Measurements from ENCODE around the gene ZNF783. TPM values are rescaled to one million over a fixed set of nuclear protein-coding genes. Genes with fewer than 3 reads are reported as not detected.
"Not testable (repeated sequence)": the region's sequence is repeated elsewhere in the genome, so short reads cannot be mapped to it uniquely, and the experiment has no call there.

ZNF783 gene
- total RNA-seq, 2 experiments from 2014 or later: 22.0 to 23.7 TPM

DNA sequence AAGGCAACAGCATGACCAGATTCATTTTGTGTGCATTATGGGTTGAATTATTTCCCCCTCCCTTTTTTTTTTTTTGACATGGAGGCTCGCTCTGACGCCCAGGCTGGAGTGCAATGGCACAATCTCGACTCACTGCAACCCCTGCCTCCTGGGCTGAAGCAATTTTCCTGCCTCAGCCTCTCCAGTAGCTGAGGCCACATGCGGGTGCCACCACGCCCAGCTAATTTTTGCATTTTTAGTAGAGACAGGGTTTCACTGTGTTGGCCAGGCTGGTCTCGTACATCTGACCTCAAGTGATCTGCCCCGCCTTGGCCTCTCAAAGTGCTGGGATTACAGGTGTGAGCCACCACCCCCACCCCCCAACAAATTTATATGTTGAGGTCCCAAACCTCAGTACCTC is 42.0 kb downstream of the ZNF783 start:
- ATAC-seq (ENCODE audit: low read depth) (no peak), DNase-seq (no peak)
- H3K27ac Mint-ChIP-seq: no peak overlapping the region
- no peaks in the 10 kb centered on the region for H3K36me3 Mint-ChIP-seq
- POLR2A ChIA-PET: no interaction called here
- no peaks in the 10 kb centered on the region for H3K27me3 Mint-ChIP-seq
- H3K4me1 Mint-ChIP-seq: peaks cover 1% of the 10 kb centered on the region
- no peak overlapping the region for H3K4me3 Mint-ChIP-seq
- H3K9me3 Mint-ChIP-seq: no peaks in the 10 kb centered on the region

DNA sequence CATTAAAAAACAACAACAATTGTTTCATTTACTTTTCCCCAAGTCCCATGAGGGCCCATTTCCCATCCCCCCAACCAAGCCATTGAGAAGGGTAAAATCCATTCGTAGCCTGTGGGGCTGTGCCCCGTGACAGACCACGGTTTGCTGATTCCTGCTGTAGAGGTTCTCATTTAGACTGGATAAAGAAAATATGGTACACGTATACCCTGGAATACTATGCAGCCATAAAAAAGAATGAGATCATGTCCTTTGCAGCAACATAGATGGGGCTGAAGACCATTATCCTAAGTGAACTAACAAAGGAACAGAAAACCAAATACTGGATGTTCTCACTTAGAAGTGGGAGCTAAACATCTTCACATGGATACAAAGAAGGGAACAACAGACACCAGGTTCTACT is 44.9 kb downstream of the ZNF783 start:
- POLR2A ChIA-PET: no interaction called here
- ATAC-seq (ENCODE audit: low read depth): no peak
- H3K27ac Mint-ChIP-seq: peak overlapping the region; percentile 61

DNA sequence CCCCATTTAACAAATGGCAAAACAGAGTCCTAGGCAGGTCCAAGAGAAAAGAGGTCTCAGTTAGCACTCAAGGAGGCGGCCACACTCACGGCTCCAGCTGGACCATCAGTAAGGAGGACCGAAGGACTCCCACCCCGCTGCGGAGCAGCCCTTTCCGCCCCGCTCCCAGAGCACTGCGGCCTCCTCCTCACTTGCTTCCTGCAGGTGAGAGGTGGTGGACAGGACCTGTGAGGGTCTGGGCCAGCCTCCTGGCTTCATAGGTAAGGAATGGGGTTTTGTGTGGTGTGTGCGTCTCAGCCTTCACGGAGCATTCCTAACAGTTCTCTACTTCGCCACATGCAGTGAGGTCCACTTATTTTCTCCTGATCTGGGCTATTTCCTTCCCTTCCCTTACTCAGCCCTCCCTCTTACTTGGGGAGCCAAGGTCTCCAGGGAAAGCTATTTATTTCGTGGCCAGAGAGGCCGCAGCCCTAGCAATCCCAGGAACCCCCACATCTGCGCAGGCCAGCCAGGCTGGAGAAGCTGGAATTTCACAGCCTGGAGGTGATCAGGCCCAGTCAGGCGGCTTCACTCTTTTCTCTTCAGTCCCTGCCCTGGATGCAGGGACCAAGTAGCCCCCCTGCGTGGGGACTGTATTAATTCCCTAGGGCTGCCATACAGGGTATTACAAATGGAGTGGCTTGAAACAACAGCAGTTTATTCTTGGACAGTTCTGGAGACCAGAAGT is 45.9 kb downstream of the ZNF783 start:
- H3K27me3 Mint-ChIP-seq: no peaks in the 10 kb centered on the region
- no peak for ATAC-seq (ENCODE audit: low read depth)
- POLR2A ChIA-PET: no interaction called here
- DNase-seq: no peak
- H3K4me1 Mint-ChIP-seq: no peaks in the 10 kb centered on the region
- peaks cover 2% of the 10 kb centered on the region for H3K9me3 Mint-ChIP-seq
- no peaks in the 10 kb centered on the region for H3K36me3 Mint-ChIP-seq
- no peak overlapping the region for H3K4me3 Mint-ChIP-seq
- no peak overlapping the region for H3K27ac Mint-ChIP-seq

More for the DNA sequence above, 44.9 kb downstream of the ZNF783 start:
- no peak overlapping the region for H3K4me3 Mint-ChIP-seq
- H3K36me3 Mint-ChIP-seq: no peaks in the 10 kb centered on the region
- no peaks in the 10 kb centered on the region for H3K4me1 Mint-ChIP-seq
- DNase-seq: no peak
- H3K9me3 Mint-ChIP-seq: peaks cover 2% of the 10 kb centered on the region
- H3K27me3 Mint-ChIP-seq: no peaks in the 10 kb centered on the region

DNA sequence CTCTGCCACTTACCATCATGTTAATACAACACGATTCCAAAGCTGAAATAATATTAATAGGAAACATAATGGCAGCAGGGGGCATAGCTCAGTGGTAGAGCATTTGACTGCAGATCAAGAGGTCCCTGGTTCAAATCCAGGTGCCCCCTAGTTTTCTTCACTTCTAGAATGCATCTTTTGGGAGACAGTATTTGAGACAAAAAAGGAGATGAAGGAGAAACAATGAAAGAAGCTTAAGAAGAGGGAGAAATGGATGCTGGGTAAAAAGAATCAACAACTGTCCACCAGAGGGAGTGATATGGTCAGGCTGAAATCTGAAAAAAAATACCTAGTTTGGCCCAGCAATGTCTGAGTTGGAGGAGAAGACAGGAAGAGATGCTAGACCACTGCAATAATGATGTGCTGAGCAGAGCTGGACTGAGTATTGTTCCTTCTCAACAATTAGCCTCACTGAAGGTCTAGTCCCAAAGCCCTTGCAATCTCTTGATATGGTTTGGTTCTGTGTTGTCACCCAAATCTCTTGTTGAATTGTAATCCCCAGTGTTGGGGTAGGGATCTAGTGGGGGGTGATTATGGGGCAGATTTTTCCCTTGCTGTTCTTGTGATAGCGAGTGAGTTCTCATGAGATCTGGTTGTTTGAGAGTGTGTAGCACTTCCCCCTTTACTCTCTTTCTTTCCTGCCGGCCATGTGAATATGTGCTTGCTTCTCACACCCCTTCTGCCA is 48.3 kb downstream of the ZNF783 start:
- ATAC-seq (ENCODE audit: low read depth) (peak; percentile 39), DNase-seq (no peak)
- Mint-ChIP-seq H3K27ac (no peak overlapping the region), H3K9me3 (peaks cover 2% of the 10 kb centered on the region), H3K4me3 (no peak overlapping the region), H3K36me3 (no peaks in the 10 kb centered on the region), H3K27me3 (no peaks in the 10 kb centered on the region), H3K4me1 (no peaks in the 10 kb centered on the region)
- POLR2A ChIA-PET: no interaction called here

DNA sequence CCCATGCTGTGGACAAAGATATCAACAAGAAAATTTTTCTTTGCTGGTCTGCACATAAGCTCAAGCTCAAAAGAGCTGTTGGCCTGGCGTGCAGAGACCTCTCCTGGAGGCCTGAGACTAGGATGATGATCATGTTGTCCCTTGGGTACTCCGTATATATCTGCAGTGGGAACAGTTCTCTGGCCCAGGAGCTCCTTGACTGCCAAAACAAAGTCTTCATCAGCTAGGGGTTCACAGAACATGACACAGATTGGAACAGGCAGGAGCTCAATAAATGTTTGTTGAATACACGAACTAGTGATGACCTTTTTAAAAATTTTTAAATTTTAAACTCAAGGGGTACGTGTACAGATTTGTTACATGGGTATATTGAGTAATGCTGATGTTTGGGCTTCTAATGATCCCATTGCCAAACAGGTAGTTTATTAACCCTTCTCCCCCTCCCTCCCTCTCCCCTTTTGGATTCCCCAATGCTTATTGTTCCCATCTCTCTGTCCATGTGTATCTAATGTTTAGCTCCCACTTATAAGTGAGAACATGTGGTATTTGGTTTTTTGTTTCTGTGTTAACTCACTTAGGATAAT is 49.1 kb downstream of the ZNF783 start:
- H3K27me3 Mint-ChIP-seq: peaks cover 2% of the 10 kb centered on the region
- H3K36me3 Mint-ChIP-seq: no peaks in the 10 kb centered on the region
- POLR2A ChIA-PET: no interaction called here
- no peak overlapping the region for H3K27ac Mint-ChIP-seq
- DNase-seq (no peak), ATAC-seq (ENCODE audit: low read depth) (no peak)
- peaks cover 2% of the 10 kb centered on the region for H3K9me3 Mint-ChIP-seq
- H3K4me1 Mint-ChIP-seq: no peaks in the 10 kb centered on the region
- H3K4me3 Mint-ChIP-seq: no peak overlapping the region

DNA sequence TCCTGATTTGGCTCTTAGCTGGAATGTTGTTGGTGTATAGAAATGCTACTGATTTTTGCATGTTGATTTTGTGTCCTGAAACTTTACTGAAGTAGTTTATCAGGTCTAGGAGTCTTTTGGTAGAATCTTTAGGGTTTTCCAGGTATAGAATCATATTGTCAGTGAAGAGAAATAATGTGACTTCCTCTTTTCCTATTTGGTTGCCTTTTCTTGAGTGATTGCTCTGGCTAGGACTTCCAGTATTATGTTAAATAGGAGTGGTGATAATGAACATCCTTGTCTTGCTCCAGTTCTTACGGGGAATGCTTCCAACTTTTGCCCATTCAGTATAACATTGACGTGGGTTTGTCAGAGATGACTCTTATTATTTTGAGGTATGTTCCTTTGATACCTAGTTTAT is 52.0 kb downstream of the ZNF783 start:
- no peaks in the 10 kb centered on the region for H3K36me3 Mint-ChIP-seq
- DNase-seq: no peak

DNA sequence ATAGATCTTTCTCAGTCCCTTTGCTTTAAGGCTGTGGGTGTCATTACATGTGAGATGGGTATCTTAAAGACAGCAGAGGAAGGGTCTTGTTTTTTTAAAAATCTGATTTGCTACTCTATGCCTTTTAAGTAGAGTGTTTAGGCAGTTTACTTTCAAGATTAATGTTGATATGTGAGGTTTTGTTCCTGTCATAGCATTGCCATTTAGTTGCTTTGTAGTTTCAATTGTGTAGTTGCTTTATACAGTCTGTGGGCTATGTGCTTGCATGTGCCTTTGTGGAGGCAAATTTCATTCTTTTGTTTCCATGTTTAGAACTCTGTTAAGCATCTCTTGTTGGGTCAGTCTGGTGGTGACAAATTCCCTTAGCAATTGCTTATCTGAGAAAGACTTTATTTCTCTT is 54.6 kb downstream of the ZNF783 start:
- Mint-ChIP-seq H3K4me3 (no peak overlapping the region), H3K4me1 (peaks cover 7% of the 10 kb centered on the region), H3K36me3 (peaks cover 2% of the 10 kb centered on the region), H3K27ac (no peak overlapping the region), H3K27me3 (peaks cover 15% of the 10 kb centered on the region), H3K9me3 (peaks cover 1% of the 10 kb centered on the region)
- ATAC-seq (ENCODE audit: low read depth): no peak
- POLR2A ChIA-PET: no interaction called here
- DNase-seq: no peak

More for the DNA sequence above, 52.0 kb downstream of the ZNF783 start:
- Mint-ChIP-seq H3K4me1 (no peaks in the 10 kb centered on the region), H3K9me3 (peaks cover 2% of the 10 kb centered on the region), H3K27me3 (peaks cover 15% of the 10 kb centered on the region), H3K27ac (no peak overlapping the region), H3K4me3 (no peak overlapping the region)
- no peak for ATAC-seq (ENCODE audit: low read depth)
- POLR2A ChIA-PET: no interaction called here

DNA sequence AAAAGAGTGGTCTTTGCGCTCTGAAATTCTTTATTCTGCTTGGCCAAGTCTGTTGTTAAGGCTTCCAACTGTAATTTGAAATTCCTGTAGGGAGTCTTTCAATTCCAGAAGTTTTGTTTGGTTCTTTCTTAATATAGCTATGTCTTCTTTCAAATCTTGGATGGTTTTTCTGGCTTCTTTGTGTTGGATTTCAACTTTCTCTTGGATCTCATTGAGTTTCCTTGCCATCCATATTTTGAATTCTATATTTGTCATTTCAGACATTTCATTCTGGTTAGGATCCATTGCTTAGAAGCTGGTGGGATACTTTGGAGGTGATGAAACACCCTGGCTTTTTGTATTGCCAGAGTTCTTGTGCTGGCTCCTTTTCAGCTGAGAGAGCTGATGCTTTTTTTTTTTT is 55.5 kb downstream of the ZNF783 start:
- Mint-ChIP-seq H3K36me3 (peaks cover 4% of the 10 kb centered on the region), H3K27me3 (peaks cover 15% of the 10 kb centered on the region), H3K4me3 (no peak overlapping the region), H3K27ac (no peak overlapping the region), H3K4me1 (peaks cover 14% of the 10 kb centered on the region), H3K9me3 (peaks cover 1% of the 10 kb centered on the region)
- POLR2A ChIA-PET: no interaction called here
- DNase-seq (no peak), ATAC-seq (ENCODE audit: low read depth) (no peak)

DNA sequence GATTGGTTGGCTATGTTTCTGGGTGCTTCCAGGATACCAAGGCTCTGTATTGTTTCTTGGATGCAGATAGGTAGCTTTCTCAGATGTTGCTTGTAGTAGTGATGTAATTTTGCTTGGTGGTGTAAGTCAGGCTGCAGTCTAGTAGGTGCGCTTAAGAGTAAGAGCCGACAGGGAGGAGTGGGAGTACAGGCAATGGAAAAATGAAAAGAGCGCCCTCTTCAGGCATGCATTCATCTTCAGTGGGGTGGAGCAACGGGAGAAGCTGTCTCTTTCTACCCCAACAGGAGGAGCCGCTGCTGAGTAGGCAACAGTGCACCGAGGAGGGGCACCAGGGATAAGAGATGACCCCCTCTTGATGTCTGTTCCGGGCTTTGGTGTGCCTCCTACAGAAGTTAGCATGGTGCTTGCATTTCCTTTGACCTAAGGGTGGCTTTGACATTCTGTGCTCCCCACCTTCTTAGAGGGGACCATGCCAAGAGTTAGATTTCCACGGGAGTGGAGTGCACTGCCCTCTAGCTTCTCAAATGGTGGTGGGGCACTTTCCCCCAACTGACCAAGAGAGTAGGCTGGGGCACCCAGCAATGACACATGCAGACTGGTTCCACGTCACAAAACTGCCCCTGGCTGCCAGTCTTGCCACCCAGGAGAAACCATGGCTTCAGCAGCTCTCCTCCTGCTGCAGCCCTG is 56.1 kb downstream of the ZNF783 start:
- no peak for ATAC-seq (ENCODE audit: low read depth)
- H3K9me3 Mint-ChIP-seq: peaks cover 1% of the 10 kb centered on the region
- H3K4me3 Mint-ChIP-seq: no peak overlapping the region
- H3K27ac Mint-ChIP-seq: no peak overlapping the region
- peaks cover 4% of the 10 kb centered on the region for H3K36me3 Mint-ChIP-seq
- no peak for DNase-seq
- peaks cover 15% of the 10 kb centered on the region for H3K27me3 Mint-ChIP-seq
- POLR2A ChIA-PET: no interaction called here
- peaks cover 15% of the 10 kb centered on the region for H3K4me1 Mint-ChIP-seq

DNA sequence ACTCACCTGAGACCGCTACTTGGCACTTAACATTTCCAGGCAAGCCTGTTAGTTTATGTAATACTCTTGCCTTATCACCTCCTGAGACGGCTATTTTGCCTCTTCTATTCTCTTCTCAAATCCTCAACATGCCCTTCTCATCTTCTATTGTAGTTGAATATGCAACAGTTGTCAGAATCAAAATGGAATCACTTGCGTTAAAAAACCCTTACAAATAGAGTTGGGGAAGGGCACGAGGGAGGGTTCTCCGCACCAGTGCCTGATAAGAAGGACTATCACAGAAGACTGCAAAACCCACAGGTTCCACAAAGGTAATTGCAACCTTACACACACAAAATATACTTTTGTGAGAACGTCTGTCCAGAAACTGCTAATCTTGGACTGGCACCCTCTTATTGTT is 57.4 kb downstream of the ZNF783 start:
- POLR2A ChIA-PET: no interaction called here
- DNase-seq: no peak
- ATAC-seq (ENCODE audit: low read depth): no peak
- Mint-ChIP-seq H3K27ac (no peak overlapping the region), H3K9me3 (peaks cover 1% of the 10 kb centered on the region), H3K4me1 (peaks cover 15% of the 10 kb centered on the region), H3K27me3 (peaks cover 15% of the 10 kb centered on the region), H3K4me3 (no peak overlapping the region), H3K36me3 (peaks cover 4% of the 10 kb centered on the region)

DNA sequence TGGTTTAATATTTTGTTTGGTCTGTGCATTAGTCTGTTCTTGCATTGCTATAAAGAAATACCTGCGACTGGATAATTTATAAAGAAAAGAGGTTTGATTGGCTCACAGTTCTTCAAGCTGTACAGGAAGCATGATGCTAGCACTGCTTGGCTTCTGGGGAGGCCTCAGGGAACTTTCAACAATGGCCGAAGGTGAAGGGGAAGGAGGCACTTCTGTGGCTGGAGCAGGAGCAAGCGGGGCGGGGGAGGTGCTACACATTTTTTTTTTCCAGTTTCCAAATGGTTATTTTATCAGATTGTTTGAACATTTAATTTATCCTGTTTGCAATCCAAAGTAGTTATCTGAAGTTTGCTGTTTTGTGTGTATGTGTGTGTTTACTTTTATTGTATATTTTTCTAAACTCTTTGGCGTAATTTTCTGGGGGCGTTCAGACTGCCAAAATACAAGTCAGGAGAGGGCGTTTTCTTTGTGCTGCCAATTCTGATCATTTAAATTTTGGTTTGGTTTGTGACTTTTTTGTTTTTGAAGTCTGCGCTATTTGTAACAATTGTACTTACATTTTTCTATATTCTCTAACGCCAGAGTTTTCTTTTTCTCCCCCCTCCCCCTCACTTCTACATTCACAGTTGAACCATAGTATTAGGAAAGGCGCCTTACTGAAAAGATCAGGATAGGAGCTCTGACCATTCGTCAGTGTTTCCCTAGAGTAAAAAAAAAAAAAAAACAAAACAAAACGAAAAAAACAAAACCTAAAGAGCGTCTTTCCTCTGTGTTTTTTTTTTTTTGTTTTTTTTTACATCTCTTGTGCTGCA is 58.5 kb downstream of the ZNF783 start:
- peaks cover 15% of the 10 kb centered on the region for H3K27me3 Mint-ChIP-seq
- no peak overlapping the region for H3K4me3 Mint-ChIP-seq
- ATAC-seq (ENCODE audit: low read depth) (no peak), DNase-seq (no peak)
- peaks cover 4% of the 10 kb centered on the region for H3K36me3 Mint-ChIP-seq
- H3K4me1 Mint-ChIP-seq: peaks cover 15% of the 10 kb centered on the region
- POLR2A ChIA-PET: no interaction called here
- H3K9me3 Mint-ChIP-seq: peaks cover 1% of the 10 kb centered on the region
- H3K27ac Mint-ChIP-seq: no peak overlapping the region

DNA sequence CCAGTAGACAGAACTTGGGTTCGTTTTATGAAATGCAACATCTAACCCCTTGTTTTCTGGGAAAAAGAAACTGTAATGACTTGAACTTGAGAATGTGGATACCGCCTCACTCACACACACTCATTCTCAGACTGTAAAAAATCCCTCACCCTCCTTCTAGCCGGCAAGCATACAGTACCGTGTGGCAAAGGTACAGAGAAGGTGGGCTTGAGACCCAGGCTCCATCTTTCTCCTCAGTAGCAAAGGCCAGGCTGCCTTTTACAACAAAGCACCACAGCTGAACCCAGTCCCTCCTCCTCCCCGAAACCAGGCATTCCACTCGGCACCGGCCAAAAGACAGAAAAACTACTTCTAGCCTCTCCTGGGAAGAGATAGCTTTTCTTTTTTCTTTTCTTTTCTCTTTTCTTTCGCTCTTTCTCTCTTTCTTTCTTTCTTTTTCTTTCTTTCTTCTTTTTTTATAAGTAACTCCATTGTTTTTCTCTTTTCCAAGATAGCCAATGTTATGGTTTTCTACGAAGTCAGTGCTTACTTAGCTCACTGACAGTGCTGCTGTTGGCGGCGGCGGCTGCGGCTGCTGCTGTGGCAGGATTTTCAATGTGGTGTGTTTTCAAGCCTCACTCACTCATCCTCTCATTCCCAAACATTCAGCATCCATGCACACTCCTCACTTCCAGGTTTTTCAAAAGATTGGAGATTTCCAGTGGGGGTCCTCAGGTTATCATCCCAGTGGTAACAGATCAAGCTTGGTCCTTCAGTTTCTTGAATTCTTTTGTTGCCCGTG is 59.3 kb downstream of the ZNF783 start:
- H3K4me3 Mint-ChIP-seq: peak overlapping the region; percentile 65
- H3K9me3 Mint-ChIP-seq; DNase-seq; ATAC-seq (ENCODE audit: low read depth); H3K36me3 Mint-ChIP-seq; POLR2A ChIA-PET: not testable (repeated sequence)
- H3K27ac Mint-ChIP-seq: peak overlapping the region; percentile 63
- peaks cover 13% of the 10 kb centered on the region for H3K27me3 Mint-ChIP-seq
- H3K4me1 Mint-ChIP-seq: peaks cover 15% of the 10 kb centered on the region
